Measurements from ENCODE around the gene INHBC. TPM values are rescaled to one million over a fixed set of nuclear protein-coding genes. Genes with fewer than 3 reads are reported as not detected.

INHBC gene
- total RNA-seq, 1 donor from 2014 or later: not detected

GRCh38 chr12:57465747-57466505 is 31.3 kb downstream of the INHBC start:
- DNase-seq (ENCODE audit: low read depth): no peak

GRCh38 chr12:57467212-57467874 is 32.8 kb downstream of the INHBC start:
- DNase-seq (ENCODE audit: low read depth): no peak

GRCh38 chr12:57467915-57468314 is 33.3 kb downstream of the INHBC start:
- DNase-seq (ENCODE audit: low read depth): no peak

- peak; percentile 73 for DNase-seq (ENCODE audit: low read depth)
These were observed 34.9 kb downstream of the INHBC start for GRCh38 chr12:57469296-57470164.

GRCh38 chr12:57470286-57470969 is 35.8 kb downstream of the INHBC start:
- DNase-seq (ENCODE audit: low read depth): no peak

- no peak for DNase-seq (ENCODE audit: low read depth)
These were observed 36.5 kb downstream of the INHBC start for GRCh38 chr12:57470970-57471656.

- no peak for DNase-seq (ENCODE audit: low read depth)
These were observed 37.1 kb downstream of the INHBC start for GRCh38 chr12:57471661-57472060.

GRCh38 chr12:57472391-57472790 is 37.8 kb downstream of the INHBC start:
- DNase-seq (ENCODE audit: low read depth): no peak

- no peak for DNase-seq (ENCODE audit: low read depth)
These were observed 38.8 kb downstream of the INHBC start for GRCh38 chr12:57473392-57473791.

- no peak for DNase-seq (ENCODE audit: low read depth)
These were observed 39.3 kb downstream of the INHBC start for GRCh38 chr12:57473886-57474285.

- no peak for DNase-seq (ENCODE audit: low read depth)
These were observed 39.8 kb downstream of the INHBC start for GRCh38 chr12:57474430-57474829.

GRCh38 chr12:57474862-57475261 is 40.3 kb downstream of the INHBC start:
- DNase-seq (ENCODE audit: low read depth): no peak

GRCh38 chr12:57475271-57476161 is 40.9 kb downstream of the INHBC start:
- DNase-seq (ENCODE audit: low read depth): peak; percentile 19

- no peak for DNase-seq (ENCODE audit: low read depth)
These were observed 41.8 kb downstream of the INHBC start for GRCh38 chr12:57476162-57476992.

GRCh38 chr12:57476993-57477709 is 42.6 kb downstream of the INHBC start:
- no peak for DNase-seq (ENCODE audit: low read depth)

- no peak for DNase-seq (ENCODE audit: low read depth)
These were observed 43.4 kb downstream of the INHBC start for GRCh38 chr12:57477710-57478681.

- DNase-seq (ENCODE audit: low read depth): no peak
These were observed 44.4 kb downstream of the INHBC start for GRCh38 chr12:57479043-57479375.

Data from myocyte (in vitro differentiated cells).